HG03457 (cell line): ENCODE results near the gene USP3.

Experiments used
- ATAC-seq: cut with Tn5 transposase; IDR thresholded peaks from one replicate; pipeline ENCODE4 v1.9.1; 2021; ENCODE audit warnings: moderate number of reproducible peaks; ENCODE audit not compliant: unreplicated experiment

The USP3 gene

DNA sequence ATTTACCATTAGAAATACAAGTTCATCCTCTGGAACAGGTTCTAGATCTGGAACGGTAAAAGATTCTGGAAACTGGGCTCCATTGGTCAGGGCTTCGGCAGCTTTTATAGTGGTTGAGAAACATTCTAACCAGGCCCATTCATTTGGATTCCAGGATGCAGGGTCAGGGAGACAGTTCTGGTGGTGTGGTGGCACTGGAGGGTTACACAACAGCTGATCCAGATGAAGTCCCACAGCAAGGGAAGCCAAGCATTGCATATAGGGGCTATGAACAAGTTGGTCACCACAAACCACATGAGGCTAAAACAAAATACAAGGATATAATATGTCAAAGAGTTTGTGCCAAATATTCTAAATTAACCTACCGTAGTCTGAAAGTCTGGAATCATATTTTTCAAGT, 135.8 kb downstream of the USP3 start:
- ATAC-seq, result no peak
